Subcutaneous abdominal adipose tissue (tissue), 5 donors: ENCODE data around the gene CBX4.

ENCODE experiments used
- H3K27ac ChIP-seq: one replicate; pipeline ENCODE4 v1.7.0; 2013; ENCODE audit warnings: low read depth, mild to moderate bottlenecking, inconsistent platforms, low read length, moderate library complexity
- H3K27me3 ChIP-seq, 5 donors: one replicate each; pipeline ENCODE4 v1.7.0; 2013; ENCODE audit warnings: low read length in 5 of 5, inconsistent platforms in 1 of 5; ENCODE audit not compliant: control insufficient read depth in 5 of 5, insufficient read depth in 4 of 5
- H3K36me3 ChIP-seq, 5 donors: one replicate each; pipeline ENCODE4 v1.7.0; 2013; ENCODE audit warnings: low read length in 5 of 5; ENCODE audit not compliant: control insufficient read depth in 5 of 5, insufficient read depth in 5 of 5
- H3K4me1 ChIP-seq, 5 donors: one replicate each; pipeline ENCODE4 v1.7.0; 2013; ENCODE audit warnings: low read length in 5 of 5, mild to moderate bottlenecking in 3 of 5, moderate library complexity in 1 of 5; ENCODE audit not compliant: control insufficient read depth in 5 of 5, insufficient read depth in 5 of 5
- H3K4me3 ChIP-seq, 5 donors: one replicate each; pipeline ENCODE4 v1.7.0; 2013; ENCODE audit warnings: low read length in 5 of 5, low read depth in 1 of 5
- H3K9ac ChIP-seq, 5 donors: one replicate each; pipeline ENCODE4 v1.7.0; 2013; ENCODE audit warnings: low read length in 5 of 5, mild to moderate bottlenecking in 4 of 5, moderate library complexity in 3 of 5
- H3K9me3 ChIP-seq, 5 donors: one replicate each; pipeline ENCODE4 v1.7.0; 2013; ENCODE audit warnings: low read length in 5 of 5; ENCODE audit not compliant: control insufficient read depth in 5 of 5
- donor health status: healthy.
- donor health status: healthy.
- donor health status: healthy.
- donor health status: healthy.
- donor health status: healthy.

Gene CBX4

GRCh38 chr17:79842656-79843473 is 3.6 kb upstream of the CBX4 start:
- H3K36me3 ChIP-seq, result no peaks in the 10 kb centered on the region
- H3K9ac ChIP-seq, result peak overlapping the region in 1 of 5 donors; percentile 25
- peaks cover 0 to 70% (median 58%) of the 10 kb centered on the region in 5 donors for H3K4me1 ChIP-seq
- H3K9me3 ChIP-seq, result no peaks in the 10 kb centered on the region
- H3K27ac ChIP-seq, result no peak overlapping the region
- H3K27me3 ChIP-seq, result peaks cover 23 to 32% (median 26%) of the 10 kb centered on the region in 5 donors
- H3K4me3 ChIP-seq, result peak overlapping the region in 3 of 5 donors; percentile 64 to 71 (median 67)

GRCh38 chr17:79842136-79842655 is 3.0 kb upstream of the CBX4 start:
- Histone ChIP-seq H3K4me1 (peaks cover 0 to 76% (median 64%) of the 10 kb centered on the region in 5 donors), H3K27me3 (peaks cover 23 to 32% (median 26%) of the 10 kb centered on the region in 5 donors), H3K9me3 (no peaks in the 10 kb centered on the region), H3K36me3 (no peaks in the 10 kb centered on the region), H3K4me3 (peak overlapping the region in 2 of 5 donors; percentile 64 to 71), H3K27ac (no peak overlapping the region), H3K9ac (no peak overlapping the region)

- H3K27me3 ChIP-seq, result peaks cover 23 to 32% (median 26%) of the 10 kb centered on the region in 5 donors
These were observed 2.3 kb upstream of the CBX4 start for GRCh38 chr17:79841369-79842135.

GRCh38 chr17:79840989-79841286 is 1.7 kb upstream of the CBX4 start:
- H3K4me1 ChIP-seq, result peaks cover 0 to 87% (median 77%) of the 10 kb centered on the region in 5 donors
- H3K27me3 ChIP-seq, result peaks cover 23 to 32% (median 26%) of the 10 kb centered on the region in 5 donors
- H3K4me3 ChIP-seq, result peak overlapping the region in 1 of 5 donors; percentile 67

More at GRCh38 chr17:79841369-79842135, 2.3 kb upstream of the CBX4 start:
- Histone ChIP-seq H3K9ac (no peak overlapping the region), H3K36me3 (no peaks in the 10 kb centered on the region), H3K27ac (no peak overlapping the region), H3K4me3 (no peak overlapping the region), H3K4me1 (peaks cover 0 to 83% (median 71%) of the 10 kb centered on the region in 5 donors), H3K9me3 (no peaks in the 10 kb centered on the region)

GRCh38 chr17:79840269-79840988 is 1.2 kb upstream of the CBX4 start:
- peaks cover 0 to under 1% (median 0%) of the 10 kb centered on the region in 5 donors for H3K36me3 ChIP-seq
- H3K9me3 ChIP-seq, result no peaks in the 10 kb centered on the region
- peaks cover 23 to 32% (median 26%) of the 10 kb centered on the region in 5 donors for H3K27me3 ChIP-seq
- H3K4me1 ChIP-seq, result peaks cover 0 to 87% (median 79%) of the 10 kb centered on the region in 5 donors
- H3K4me3 ChIP-seq, result peak overlapping the region in 3 of 5 donors; percentile 47 to 67 (median 56)
- no peak overlapping the region for H3K9ac ChIP-seq
- no peak overlapping the region for H3K27ac ChIP-seq

More at GRCh38 chr17:79840989-79841286, 1.7 kb upstream of the CBX4 start:
- no peak overlapping the region for H3K9ac ChIP-seq
- H3K36me3 ChIP-seq, result no peaks in the 10 kb centered on the region
- H3K9me3 ChIP-seq, result no peaks in the 10 kb centered on the region
- no peak overlapping the region for H3K27ac ChIP-seq

GRCh38 chr17:79838522-79839274 is 542 bp downstream of the CBX4 start:
- Histone ChIP-seq H3K4me1 (peaks cover 0 to 71% (median 63%) of the 10 kb centered on the region in 5 donors), H3K36me3 (peaks cover 0 to 17% (median 13%) of the 10 kb centered on the region in 5 donors), H3K9ac (peak overlapping the region in 4 of 5 donors; percentile 70 to 81 (median 75)), H3K27ac (peak overlapping the region; percentile 78), H3K9me3 (no peaks in the 10 kb centered on the region), H3K27me3 (peaks cover 23 to 32% (median 26%) of the 10 kb centered on the region in 5 donors), H3K4me3 (peak overlapping the region; percentile 77 to 92 (median 87))

- Histone ChIP-seq H3K9me3 (no peaks in the 10 kb centered on the region), H3K9ac (peak overlapping the region in 4 of 5 donors; percentile 70 to 81 (median 75)), H3K4me3 (peak overlapping the region; percentile 77 to 92 (median 87)), H3K27me3 (peaks cover 21 to 28% (median 24%) of the 10 kb centered on the region in 5 donors), H3K27ac (peak overlapping the region; percentile 78), H3K36me3 (peaks cover 0 to 21% (median 16%) of the 10 kb centered on the region in 5 donors), H3K4me1 (peaks cover 0 to 65% (median 59%) of the 10 kb centered on the region in 5 donors)
These were observed 1.2 kb downstream of the CBX4 start for GRCh38 chr17:79837888-79838521.

GRCh38 chr17:79836972-79837887 is 2.0 kb downstream of the CBX4 start:
- H3K4me3 ChIP-seq, result peak overlapping the region; percentile 77 to 92 (median 87)
- peaks cover 0 to 64% (median 57%) of the 10 kb centered on the region in 5 donors for H3K4me1 ChIP-seq
- peaks cover 14 to 20% (median 16%) of the 10 kb centered on the region in 5 donors for H3K27me3 ChIP-seq
- peaks cover 0 to 21% (median 16%) of the 10 kb centered on the region in 5 donors for H3K36me3 ChIP-seq
- H3K9ac ChIP-seq, result peak overlapping the region in 3 of 5 donors; percentile 70 to 81 (median 72)
- H3K27ac ChIP-seq, result peak overlapping the region; percentile 78
- H3K9me3 ChIP-seq, result no peaks in the 10 kb centered on the region
